Right lobe of liver (tissue), 6 donors: ENCODE measurements around the gene IST1. TPM values are rescaled to one million over a fixed set of nuclear protein-coding genes. Genes with fewer than 3 reads are reported as not detected.

ENCODE experiments used
- ATAC-seq, 4 donors: fragments of 200-7000 bp; cut with Tn5 transposase; one replicate each; pipeline ENCODE4 v1.9.1; 2020; ENCODE audit warnings: mild to moderate bottlenecking in 4 of 4, moderate library complexity in 4 of 4
- DNase-seq, 3 donors: peaks; one replicate each; pipeline ENCODE4 v3.0.0-alpha.2; 2020
- H3K27ac ChIP-seq, 3 donors: fragments of 200-600 bp; one replicate each; pipeline ENCODE4 v1.8.0; 2022
- H3K27me3 ChIP-seq, 2 donors: fragments of 200-600 bp; one replicate each; pipeline ENCODE4 v1.8.0; 2022
- H3K36me3 ChIP-seq, 4 donors: fragments of 200-600 bp; sonication (generic) in 1 of 4; one replicate each; pipeline versions ENCODE4 v1.5.1 to v1.8.0; 2017 to 2022; ENCODE audit warnings: control low read depth in 1 of 4
- H3K4me1 ChIP-seq, 4 donors: fragments of 200-600 bp; sonication (generic) in 1 of 4; one replicate each; pipeline versions ENCODE4 v1.5.1 to v1.8.0; 2017 to 2022; ENCODE audit warnings: control low read depth in 1 of 4
- H3K4me3 ChIP-seq, 3 donors: fragments of 200-600 bp; one replicate each; pipeline ENCODE4 v1.8.0; 2022
- H3K9me3 ChIP-seq, 4 donors: fragments of 200-600 bp; sonication (generic) in 1 of 4; one replicate each; pipeline versions ENCODE4 v1.5.1 to v1.8.0; 2017 to 2022; ENCODE audit warnings: control low read depth in 1 of 4
- CTCF ChIP-seq, 4 donors: fragments of 200-600 bp in 3 of 4; fragments of 450-650 bp in 1 of 4; IDR thresholded peaks; one replicate each; pipeline versions ENCODE4 v1.5.1 to v1.8.0; 2016 to 2022; ENCODE audit warnings: antibody characterized with exemption in 4 of 4, mild to moderate bottlenecking in 2 of 4
- POLR2A ChIP-seq: fragments of 450-650 bp; IDR thresholded peaks from one replicate; pipeline ENCODE4 v1.6.1; 2017; ENCODE audit warnings: antibody characterized with exemption, mild to moderate bottlenecking
- WGBS: methylation state at CpG from one replicate; pipeline ENCODE4 v1.1.6; 2018; ENCODE audit warnings: low coverage, low lambda C conversion rate; ENCODE audit not compliant: insufficient coverage; ENCODE audit errors: missing lambda C conversion rate; 5-methylcytosine and 5-hydroxymethylcytosine counted together
- intact Hi-C, 2 donors: fragments of 100-400 bp; cut with DNase I; formaldehyde crosslinking; loops; one replicate each; pipeline versions ENCODE4 v1.11.2 to v1.14.1; 2022
- total RNA-seq, 6 experiments: library from RNA; depleted of rRNA in 2 of 6; stranded (reverse); fragments of >200 nt in 2 of 6; fragmentation: NEBNext Ultra II Directional in 3 of 6; extraction: Animal tissue kit (Norgen Biotek cat#: 25700) in 3 of 6; gene quantifications; one replicate each; pipeline versions ENCODE4 v1.1.0 to v1.2.4, GENCODE V29; 2016 to 2023
- donor health status: DM: no; HTN: yes; CAD: no.
- donor health status: DM: no; HTN: no; CAD: no.
- donor health status: DM: no; HTN: no; CAD: no.
- donor health status: DM: no; HTN: yes; CAD: no.
- donor health status: DM: no; HTN: yes; CAD: no.

Gene IST1
- total RNA-seq, 6 experiments from 2014 or later: 44.7 to 73.4 (median 65.5) TPM

- intact Hi-C loops: no loop called here
- peak overlapping the region; percentile 86 to 94 (median 88) for H3K4me3 ChIP-seq
- WGBS: 39% methylated on average over 13 of the region's 15 CpGs
- DNase-seq (no peak), ATAC-seq (no peak)
- H3K27me3 ChIP-seq: no peaks in the 10 kb centered on the region
- no peaks in the 10 kb centered on the region for H3K36me3 ChIP-seq
- peak overlapping the region in 1 of 3 donors; percentile 99 for H3K27ac ChIP-seq
- TF ChIP-seq CTCF (IDR thresholded peaks at IDR 0.05): no peak
- TF ChIP-seq POLR2A: no peak
- no peaks in the 10 kb centered on the region for H3K9me3 ChIP-seq
- H3K4me1 ChIP-seq: peaks cover 0 to 39% (median 6%) of the 10 kb centered on the region in 4 donors
These were observed 1.5 kb downstream of the IST1 start for GRCh38 chr16:71896764-71897368.

GRCh38 chr16:71899171-71899570, 3.8 kb downstream of the IST1 start:
- no peak overlapping the region for H3K27ac ChIP-seq
- DNase-seq: no peak
- TF ChIP-seq CTCF (IDR thresholded peaks at IDR 0.05) (no peak), POLR2A (no peak)
- no peaks in the 10 kb centered on the region for H3K27me3 ChIP-seq
- no peak for ATAC-seq
- intact Hi-C loops: no loop called here
- H3K36me3 ChIP-seq: no peaks in the 10 kb centered on the region
- H3K4me1 ChIP-seq: peaks cover 0 to 47% (median 4%) of the 10 kb centered on the region in 4 donors
- no peak overlapping the region for H3K4me3 ChIP-seq
- H3K9me3 ChIP-seq: no peaks in the 10 kb centered on the region
- WGBS: 88% methylated on average over 4 of the region's 4 CpGs

DNA sequence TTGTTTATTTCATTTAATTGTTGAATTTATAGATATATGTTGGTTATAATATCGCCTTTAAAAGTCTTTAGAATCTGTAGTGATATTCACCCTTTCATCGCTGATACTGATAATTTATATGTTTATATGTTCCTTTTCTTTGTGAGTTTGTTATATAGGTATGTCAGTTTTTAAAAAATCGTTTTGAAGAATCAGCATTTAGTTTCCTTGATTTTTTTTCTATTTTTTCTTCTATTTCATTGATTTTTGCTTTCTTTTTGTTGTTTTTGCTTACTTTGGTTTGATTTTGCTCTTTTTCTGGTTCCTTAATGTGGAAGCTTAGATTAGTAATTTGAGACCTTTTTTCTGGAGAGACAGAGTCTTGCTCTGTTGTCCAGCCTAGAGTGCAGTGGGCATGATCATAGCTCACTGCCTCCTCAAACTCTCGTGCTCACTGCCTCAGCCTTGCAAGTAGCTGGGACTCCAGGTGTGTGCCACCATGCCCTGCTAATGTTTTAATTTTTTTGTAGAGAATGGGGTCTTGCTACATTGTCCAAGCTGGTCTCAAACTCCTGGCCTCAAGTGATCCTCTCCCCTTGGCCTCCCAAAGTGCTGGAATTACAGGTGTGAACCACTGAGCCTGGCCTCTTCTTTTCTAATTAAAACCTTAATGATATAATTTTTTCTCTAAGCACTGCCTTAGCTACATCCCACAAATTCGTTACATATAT, 7.5 kb downstream of the IST1 start:
- Histone ChIP-seq H3K4me3 (no peak overlapping the region), H3K27me3 (no peaks in the 10 kb centered on the region), H3K27ac (no peak overlapping the region), H3K4me1 (peaks cover 0 to 37% (median 1%) of the 10 kb centered on the region in 4 donors), H3K36me3 (no peaks in the 10 kb centered on the region), H3K9me3 (no peaks in the 10 kb centered on the region)
- no peak for DNase-seq
- intact Hi-C loops: no loop called here
- ATAC-seq: no peak
- TF ChIP-seq POLR2A: no peak
- no peak for TF ChIP-seq CTCF (IDR thresholded peaks at IDR 0.05)
- WGBS: 82% methylated on average over 5 of the region's 5 CpGs

DNA sequence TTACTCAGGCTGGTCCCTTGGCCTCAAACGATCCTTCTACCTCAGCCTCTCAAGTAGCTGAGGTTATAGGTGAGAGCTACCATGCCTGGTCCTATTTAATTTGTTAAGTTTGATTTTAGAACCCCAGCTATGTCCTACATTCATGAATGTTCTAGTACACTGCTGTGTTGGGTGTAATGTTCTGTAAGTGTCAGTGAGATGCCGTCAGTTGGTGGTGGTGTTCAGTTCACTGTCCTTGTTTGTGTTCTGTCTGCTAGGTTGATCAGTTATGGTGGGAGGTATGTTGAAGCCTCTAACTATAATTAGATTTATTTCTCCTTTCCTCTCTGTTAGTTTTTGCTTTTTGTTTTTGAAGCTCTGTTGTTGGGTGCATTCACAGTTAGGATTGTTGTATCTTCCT, 8.3 kb downstream of the IST1 start:
- H3K4me1 ChIP-seq: peaks cover 0 to 39% (median 0%) of the 10 kb centered on the region in 4 donors
- WGBS: 80% methylated on average over 2 of the region's 2 CpGs
- intact Hi-C loops: no loop called here
- no peak for TF ChIP-seq CTCF (IDR thresholded peaks at IDR 0.05)
- H3K27ac ChIP-seq: no peak overlapping the region
- no peak for DNase-seq
- no peaks in the 10 kb centered on the region for H3K27me3 ChIP-seq
- H3K4me3 ChIP-seq: no peak overlapping the region
- no peak for ATAC-seq
- no peaks in the 10 kb centered on the region for H3K9me3 ChIP-seq
- no peaks in the 10 kb centered on the region for H3K36me3 ChIP-seq
